K562 (cell line): ENCODE measurements around the gene KAZN. TPM values are rescaled to one million over a fixed set of nuclear protein-coding genes. Genes with fewer than 3 reads are reported as not detected.

Experiments
- ADNP ChIP-seq: fragments of 200-800 bp; sonication (Bioruptor generic); IDR thresholded peaks from 2 replicates; pipeline ENCODE4 v1.6.1; 2016; ENCODE audit warnings: missing genetic modification characterization, missing compliant biosample characterization
- ATF1 ChIP-seq, 2 experiments: fragments of 450-650 bp in 1 of 2; IDR thresholded peaks; 2 replicates each; pipeline ENCODE4 v1.6.1; 2016; ENCODE audit warnings: missing compliant biosample characterization in 1 of 2, missing genetic modification characterization in 1 of 2
- ATF3 ChIP-seq, 2 experiments: fragments of 450-650 bp in 1 of 2; sonication (generic) in 1 of 2; formaldehyde crosslinking in 1 of 2; IDR thresholded peaks in 1 of 2; conservative IDR thresholded peaks in 1 of 2; 2 replicates each; pipeline versions ENCODE4 v1.6.1 to v1.8.1; 2016 to 2023; ENCODE audit warnings: mild to moderate bottlenecking in 2 of 2, moderate library complexity in 2 of 2, inconsistent platforms in 1 of 2, missing genetic modification reagents in 1 of 2
- ATF7 ChIP-seq: fragments of 450-650 bp; IDR thresholded peaks from 2 replicates; pipeline ENCODE4 v1.7.1; 2014; ENCODE audit warnings: mild to moderate bottlenecking, moderate library complexity
- BHLHE40 ChIP-seq: IDR thresholded peaks from 2 replicates; pipeline ENCODE4 v1.6.1; 2011; ENCODE audit warnings: low read length, improper control_type of control experiment
- C11orf30 ChIP-seq: fragments of 450-650 bp; IDR thresholded peaks from 2 replicates; pipeline ENCODE4 v1.6.1; 2016; ENCODE audit warnings: low read depth, mild to moderate bottlenecking
- CREB3 ChIP-seq: fragments of 450-650 bp; conservative IDR thresholded peaks from 2 replicates; pipeline ENCODE4 v1.6.1; 2016; ENCODE audit warnings: missing genetic modification characterization, low read depth, mild to moderate bottlenecking, missing compliant biosample characterization, moderate library complexity
- E2F3 ChIP-seq: fragments of 250-450 bp; sonication (Bioruptor Pico); IDR thresholded peaks from 2 replicates; pipeline ENCODE4 v1.4.0; 2020; ENCODE audit warnings: mild to moderate bottlenecking
- ETS2 ChIP-seq: IDR thresholded peaks from 2 replicates; pipeline ENCODE4 v1.6.1; 2016; ENCODE audit warnings: borderline replicate concordance, missing genetic modification characterization, mild to moderate bottlenecking, moderate library complexity, missing compliant biosample characterization; ENCODE audit not compliant: poor library complexity, severe bottlenecking
- FOXO4 ChIP-seq: fragments of 450-650 bp; formaldehyde crosslinking; IDR thresholded peaks from 2 replicates; pipeline ENCODE4 v1.4.0; 2020; ENCODE audit warnings: mild to moderate bottlenecking, moderate library complexity
- GABPA ChIP-seq: fragments of 200-800 bp; sonication (Bioruptor generic); conservative IDR thresholded peaks from 2 replicates; pipeline ENCODE4 v1.6.1; 2016; ENCODE audit warnings: low read depth, missing genetic modification characterization, missing compliant biosample characterization
- HDAC6 ChIP-seq: IDR thresholded peaks from 2 replicates; pipeline ENCODE4 v1.6.1; 2012; ENCODE audit warnings: low read depth, mild to moderate bottlenecking, control low read depth, inconsistent platforms, low read length, moderate library complexity
- IFI16 ChIP-seq: fragments of 250-450 bp; sonication (Bioruptor Pico); IDR thresholded peaks from 2 replicates; pipeline ENCODE4 v2.1.2; 2022; ENCODE audit warnings: mild to moderate bottlenecking, inconsistent platforms
- JUN ChIP-seq, 2 experiments: sonication (generic) in 1 of 2; formaldehyde crosslinking in 1 of 2; IDR thresholded peaks; 2 replicates each; pipeline versions ENCODE4 v1.6.1 to v1.8.0; 2012 to 2022; ENCODE audit warnings: borderline replicate concordance in 2 of 2, mild to moderate bottlenecking in 2 of 2, improper control_type of control experiment in 1 of 2, low read depth in 1 of 2, low read length in 1 of 2, missing genetic modification reagents in 1 of 2
- L3MBTL2 ChIP-seq: fragments of 450-650 bp; IDR thresholded peaks from 2 replicates; pipeline ENCODE4 v1.6.1; 2016; ENCODE audit warnings: mild to moderate bottlenecking, moderate library complexity
- MYC ChIP-seq, 2 experiments: fragments of 250-450 bp in 1 of 2; sonication (Bioruptor Pico) in 1 of 2; IDR thresholded peaks; 2 replicates each; pipeline versions ENCODE4 v1.5.1 to v1.6.1; 2012 to 2021; ENCODE audit warnings: low read depth in 2 of 2, borderline replicate concordance in 1 of 2, improper control_type of control experiment in 1 of 2, low read length in 1 of 2, mild to moderate bottlenecking in 1 of 2, moderate library complexity in 1 of 2
- POLR2G ChIP-seq: fragments of 200-400 bp; formaldehyde crosslinking; IDR thresholded peaks from 2 replicates; pipeline ENCODE4 v1.6.1; 2017; ENCODE audit warnings: low read depth, mild to moderate bottlenecking, antibody characterized with exemption, low read length, moderate library complexity
- RB1 ChIP-seq: fragments of 450-650 bp; IDR thresholded peaks from 2 replicates; pipeline ENCODE4 v1.6.1; 2017; ENCODE audit warnings: low read depth, mild to moderate bottlenecking
- TAL1 ChIP-seq: fragments of 450-650 bp; IDR thresholded peaks from 2 replicates; pipeline ENCODE4 v1.6.1; 2016; ENCODE audit warnings: mild to moderate bottlenecking
- XRCC3 ChIP-seq: fragments of 450-650 bp; IDR thresholded peaks from 2 replicates; pipeline ENCODE4 v1.6.1; 2017; ENCODE audit warnings: mild to moderate bottlenecking, moderate library complexity
- ZNF316 ChIP-seq: fragments of 450-650 bp; IDR thresholded peaks from 2 replicates; pipeline ENCODE4 v1.6.1; 2016
- ZNF354B ChIP-seq: fragments of 250-450 bp; sonication (Bioruptor Pico); IDR thresholded peaks from 2 replicates; pipeline ENCODE4 v1.4.0; 2020
- ZNF444 ChIP-seq: fragments of 250-450 bp; sonication (Bioruptor Pico); IDR thresholded peaks from 2 replicates; pipeline ENCODE4 v1.4.0; 2020; ENCODE audit warnings: mild to moderate bottlenecking, moderate library complexity
- polyA plus RNA-seq, 8 experiments: library from polyadenylated mRNA; depleted of rRNA in 4 of 8; stranded (reverse) in 5 of 8; unstranded in 3 of 8; fragments of >200 nt; fragmentation: Nextera tagmentation in 2 of 8; fragmentation: Illumina TruSeq in 1 of 8; extraction: Ambion mirVana in 2 of 8; extraction: Trizol in 1 of 8; gene quantifications; 2 replicates each; pipeline versions ENCODE4 v1.2.1 to v1.2.3, GENCODE V29; 2011 to 2014; ENCODE audit warnings: inconsistent platforms in 1 of 8, missing spikeins in 1 of 8
- total RNA-seq, 7 experiments: library from RNA; depleted of rRNA in 6 of 7; stranded (reverse); fragments of >200 nt in 6 of 7; fragmentation: Illumina TruSeq in 2 of 7; extraction: Trizol in 2 of 7; gene quantifications; 2 replicates each; pipeline versions ENCODE4 v1.2.1 to v1.2.3, GENCODE V29; 2011 to 2021; ENCODE audit warnings: low replicate concordance in 1 of 7

KAZN gene
- total and polyA plus RNA-seq, 9 of the 15 experiments (the other 6 are each of a cell fraction or from before 2014, with no cell fraction given): 2.1 to 21.6 (median 5.4) TPM

GRCh38 chr1:14881775-14882672, 283.5 kb downstream of the KAZN start (continued):
- TF ChIP-seq ATF1 (CRISPR knock-in tag; IDR thresholded peaks at IDR 0.05) (no peak), ATF1 (tag; IDR thresholded peaks at IDR 0.05) (0 out of 2 replicates have a peak, but pooled peaks have one; percentile 15), ZNF444 (CRISPR knock-in tag) (peak; percentile 50; the same call in 1 of the 2 replicates), ETS2 (tag) (no peak), CREB3 (tag) (no peak), ADNP (tag) (no peak), E2F3 (CRISPR knock-in tag) (no peak), ZNF316 (0 out of 2 replicates have a peak, but pooled peaks have one; percentile 11), IFI16 (CRISPR knock-in tag) (no peak), ATF7 (peak; percentile 38; the same call in 1 of the 2 replicates), C11orf30 (peak; percentile 44), ZNF354B (CRISPR knock-in tag) (0 out of 2 replicates have a peak, but pooled peaks have one; percentile 13), JUN (IDR thresholded peaks at IDR 0.05; ENCODE audit: borderline replicate concordance, low read depth, low read length) (no peak; the same call in 1 of the 2 replicates), JUN (CRISPR knock-in tag; IDR thresholded peaks at IDR 0.05; ENCODE audit: borderline replicate concordance) (no peak), L3MBTL2 (peak; percentile 87), HDAC6 (no peak), POLR2G (no peak), RB1 (no peak), GABPA (tag) (peak; percentile 48; the same call in 1 of the 2 replicates), MYC (IDR thresholded peaks at IDR 0.05; ENCODE audit: low read depth, low read length) (peak; percentile 22; the same call in 1 of the 2 replicates), MYC (CRISPR knock-in tag; IDR thresholded peaks at IDR 0.05; ENCODE audit: borderline replicate concordance, low read depth) (no peak), TAL1 (peak; percentile 8; the same call in 1 of the 2 replicates), XRCC3 (no peak), ATF3 (IDR thresholded peaks at IDR 0.05) (peak; percentile 19; the same call in 1 of the 2 replicates), ATF3 (CRISPR knock-in tag; conservative IDR thresholded peaks at IDR 0.05) (no peak), FOXO4 (CRISPR knock-in tag) (no peak), BHLHE40 (peak; percentile 62)
